Kasumi-1 (cell line): ENCODE results near the gene JAG2.

Experiments
- DNase-seq, 2 experiments: peaks; one replicate each; lab custom pipeline; 2025; lab: John Stamatoyannopoulos, UW

Gene JAG2

DNA sequence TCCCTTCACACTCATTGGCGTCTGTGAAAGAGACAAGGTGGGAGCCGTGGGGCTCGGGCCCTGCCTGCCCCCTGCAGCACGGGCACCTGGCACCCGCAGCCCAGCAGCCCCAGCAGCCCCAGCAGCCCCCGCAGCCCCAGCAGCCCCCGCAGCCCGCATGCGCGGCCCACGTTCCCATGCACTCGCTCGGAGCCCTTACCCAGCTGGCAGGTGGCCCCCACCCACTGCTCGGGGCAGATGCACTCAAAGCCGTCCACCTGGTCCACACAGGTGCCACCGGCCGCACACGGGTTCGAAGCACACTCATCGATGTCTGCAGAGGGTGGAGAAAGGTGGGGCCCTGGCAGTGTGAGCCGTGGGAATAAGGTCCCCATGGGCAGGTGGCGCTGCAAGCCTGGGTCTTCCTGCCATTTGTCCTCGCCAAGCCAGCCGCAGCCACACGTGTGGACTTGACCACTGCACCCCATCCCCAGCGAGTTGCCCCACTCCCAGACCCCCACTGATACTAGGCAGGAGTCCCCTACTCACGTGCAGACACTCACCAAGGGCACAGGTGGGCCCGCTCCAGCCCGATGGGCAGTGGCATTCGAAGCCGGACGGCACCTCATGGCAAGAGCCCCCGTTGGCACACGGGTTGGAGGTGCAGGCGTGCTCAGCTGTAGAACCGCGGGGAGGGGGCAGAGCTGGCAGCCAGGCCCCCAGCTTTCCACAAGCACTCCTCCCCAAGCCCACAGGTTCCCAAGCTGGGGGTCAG is 17.3 kb downstream of the JAG2 start:
- no peak for DNase-seq

DNA sequence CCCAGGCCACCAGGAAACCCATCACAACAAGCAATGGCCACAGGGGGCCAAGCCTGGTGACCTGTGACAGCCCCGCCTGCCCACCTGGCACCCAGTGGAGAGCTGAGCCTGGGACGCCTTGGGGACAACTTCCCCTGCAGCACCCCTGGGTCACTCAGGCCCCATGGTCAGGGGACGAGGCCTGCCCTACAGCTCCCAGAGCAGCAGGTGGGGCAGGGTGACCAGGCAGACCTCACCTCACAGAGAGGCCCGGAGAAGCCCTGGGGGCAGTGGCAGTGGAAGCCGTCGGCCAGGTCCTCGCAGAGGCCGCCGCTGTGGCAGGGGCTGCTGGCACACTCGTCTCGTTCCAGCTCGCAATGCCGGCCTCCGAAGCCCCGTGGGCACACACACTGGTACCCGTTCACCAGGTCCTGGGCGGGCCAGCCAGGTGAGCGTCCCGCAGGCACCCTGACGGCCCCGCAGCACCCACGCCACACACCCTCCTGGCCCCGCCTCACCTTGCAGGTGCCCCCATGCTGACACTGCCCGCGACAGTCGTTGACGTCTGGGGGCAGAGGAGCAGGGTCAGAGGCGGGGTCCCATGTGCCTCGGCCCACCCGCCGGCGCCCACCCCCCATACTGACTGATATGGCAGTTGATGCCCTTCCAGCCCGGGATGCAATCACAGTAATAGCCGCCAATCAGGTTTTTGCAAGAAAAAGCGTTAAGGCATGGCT is 18.1 kb downstream of the JAG2 start:
- no peak for DNase-seq

DNA sequence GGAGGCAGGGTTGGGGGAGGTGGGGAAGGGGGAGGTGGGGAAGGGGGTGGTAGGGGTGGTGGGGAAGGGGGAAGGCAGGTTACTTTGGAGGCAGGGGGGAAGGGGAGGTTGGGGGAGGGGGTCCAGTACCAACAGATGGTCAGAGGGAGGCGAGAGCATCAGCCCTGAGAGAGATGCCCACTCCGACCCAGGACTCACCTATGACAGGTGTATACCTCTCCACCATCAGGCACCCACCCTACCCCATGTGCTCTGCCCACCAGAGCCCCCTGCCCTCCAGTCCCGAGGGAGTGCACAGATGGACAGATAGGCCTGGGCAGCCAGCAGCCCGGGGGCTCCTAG is 18.6 kb downstream of the JAG2 start:
- DNase-seq = no peak

DNA sequence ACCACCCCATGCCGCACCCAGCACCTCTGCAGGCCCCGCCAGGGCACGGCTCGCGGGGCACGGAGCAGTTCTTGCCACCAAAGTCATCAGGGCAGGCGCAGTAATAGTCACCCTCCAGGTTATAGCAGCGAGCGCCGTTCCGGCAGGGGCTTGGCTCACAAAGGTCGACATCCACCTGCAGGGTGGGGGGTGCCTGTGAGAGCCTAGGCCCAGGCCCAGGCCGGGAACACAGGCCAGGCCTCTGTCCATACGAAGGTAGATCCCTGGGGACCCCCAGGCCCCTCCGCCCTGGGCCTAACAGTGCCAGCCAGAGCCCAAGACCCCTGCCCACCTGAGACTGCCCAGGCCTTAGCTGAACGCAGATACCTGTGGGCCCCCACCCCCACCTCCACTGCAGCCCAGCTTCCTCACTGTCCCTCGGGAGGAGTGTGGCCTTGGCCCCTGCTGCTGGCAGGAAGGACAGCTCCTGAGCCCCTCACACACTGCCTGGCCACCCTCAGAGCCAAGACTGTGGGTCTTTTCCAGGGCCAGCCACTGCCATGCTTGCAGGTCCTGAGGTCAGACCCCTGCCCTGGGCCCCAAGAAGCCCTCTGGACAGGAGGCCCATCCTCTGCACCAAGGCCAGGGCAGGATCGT is 19.3 kb downstream of the JAG2 start:
- no peak for DNase-seq

DNA sequence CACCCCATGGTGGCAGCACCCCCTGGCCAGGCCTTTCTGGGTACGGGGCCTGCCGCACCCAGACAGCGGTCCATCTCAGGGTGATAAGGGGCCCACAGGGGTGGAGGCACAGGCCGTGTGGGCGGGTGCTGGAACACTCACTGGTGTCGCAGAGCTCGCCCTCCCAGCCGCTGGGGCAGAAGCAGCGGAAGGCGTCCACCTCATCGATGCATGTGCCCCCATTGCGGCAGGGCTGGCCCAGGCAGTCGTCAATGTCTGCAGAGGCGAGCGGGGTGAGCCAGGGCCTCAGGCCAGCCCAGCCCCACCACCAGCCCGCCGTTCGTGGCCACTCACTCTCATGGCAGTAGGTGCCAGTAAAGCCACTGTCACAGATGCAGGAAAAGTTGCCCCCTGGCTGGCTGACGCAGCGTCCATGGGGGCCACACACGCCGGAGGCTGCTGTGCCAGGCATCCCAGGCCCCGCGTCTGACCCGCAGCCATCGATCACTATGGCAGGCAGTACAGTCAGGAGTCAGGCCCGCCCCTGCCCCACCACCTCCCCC is 19.9 kb downstream of the JAG2 start:
- DNase-seq = no peak

DNA sequence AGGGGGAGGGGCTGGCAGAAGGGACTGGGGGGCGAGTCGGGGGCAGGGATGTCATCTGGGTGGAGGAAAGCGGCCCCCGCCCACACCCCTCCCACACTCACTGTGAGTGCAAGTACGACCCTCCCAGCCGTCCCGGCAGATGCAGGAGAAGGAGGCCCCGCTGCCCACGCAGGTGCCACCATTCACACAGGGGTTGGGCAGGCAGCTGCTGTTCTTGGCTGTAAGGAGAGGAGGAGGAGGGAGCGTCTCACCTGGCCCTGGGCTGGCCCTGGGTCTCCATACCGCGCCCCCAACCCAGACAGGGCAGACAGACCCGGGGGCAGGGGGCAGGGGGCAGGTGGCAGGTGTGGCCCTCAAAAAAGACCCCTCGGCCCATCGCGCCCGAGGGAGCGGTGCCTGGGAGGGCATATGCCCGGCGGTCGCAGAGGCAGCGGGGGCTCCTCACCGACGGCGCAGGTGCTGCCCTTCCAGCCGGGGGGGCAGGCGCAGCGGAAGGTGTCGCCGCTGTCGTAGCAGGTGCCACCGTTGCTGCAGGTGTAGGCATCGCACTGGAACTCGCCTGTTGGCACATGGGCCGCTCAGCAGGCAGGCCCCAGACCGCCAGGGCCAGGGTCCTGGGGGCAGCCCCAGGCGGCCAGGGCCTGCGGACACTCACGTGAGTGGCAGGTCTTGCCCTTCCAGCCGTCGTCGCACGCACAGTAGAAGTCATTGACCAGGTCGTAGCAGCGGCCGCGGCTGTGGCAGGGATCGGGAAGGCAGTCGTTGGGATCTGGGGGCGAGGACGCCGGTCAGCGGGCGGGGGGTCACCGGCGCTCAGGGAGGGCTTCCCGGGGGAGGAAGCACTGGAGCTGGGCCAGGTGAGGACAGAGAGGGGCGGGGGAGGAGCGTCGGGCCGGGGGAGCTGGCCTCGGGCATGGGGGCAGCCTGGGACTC is 20.6 kb downstream of the JAG2 start:
- no peak for DNase-seq

DNA sequence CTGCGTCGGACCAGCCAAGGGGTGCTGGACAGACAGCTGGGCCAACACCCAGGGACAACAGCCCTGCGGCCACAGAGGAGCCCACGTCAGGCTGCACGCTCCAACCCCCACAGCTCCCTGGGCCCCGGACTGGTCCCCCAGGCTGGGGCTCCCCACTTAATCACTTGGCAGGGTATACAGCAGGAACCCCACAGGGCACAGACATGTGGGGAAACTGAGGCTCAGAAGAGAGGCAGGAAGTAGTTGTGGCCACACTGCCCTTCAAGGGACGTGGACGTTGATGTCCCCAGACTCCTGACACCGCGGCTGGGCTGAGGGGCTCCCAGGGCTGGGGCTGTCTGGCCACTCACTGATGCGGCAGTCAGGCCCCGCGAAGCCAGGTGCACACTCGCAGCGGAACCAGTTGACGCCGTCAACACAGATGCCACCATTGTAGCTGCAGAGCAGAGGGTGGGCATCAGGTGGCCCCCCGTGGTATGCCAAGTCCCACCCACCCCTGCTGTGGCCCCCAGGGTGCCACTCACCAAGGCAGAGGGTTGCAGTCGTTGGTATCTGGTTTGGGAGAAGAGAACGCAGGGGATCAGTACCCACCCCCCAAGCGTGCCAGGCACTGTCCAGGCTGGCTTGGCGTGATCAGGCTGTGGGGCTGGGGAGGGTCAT is 21.5 kb downstream of the JAG2 start:
- DNase-seq = no peak

DNA sequence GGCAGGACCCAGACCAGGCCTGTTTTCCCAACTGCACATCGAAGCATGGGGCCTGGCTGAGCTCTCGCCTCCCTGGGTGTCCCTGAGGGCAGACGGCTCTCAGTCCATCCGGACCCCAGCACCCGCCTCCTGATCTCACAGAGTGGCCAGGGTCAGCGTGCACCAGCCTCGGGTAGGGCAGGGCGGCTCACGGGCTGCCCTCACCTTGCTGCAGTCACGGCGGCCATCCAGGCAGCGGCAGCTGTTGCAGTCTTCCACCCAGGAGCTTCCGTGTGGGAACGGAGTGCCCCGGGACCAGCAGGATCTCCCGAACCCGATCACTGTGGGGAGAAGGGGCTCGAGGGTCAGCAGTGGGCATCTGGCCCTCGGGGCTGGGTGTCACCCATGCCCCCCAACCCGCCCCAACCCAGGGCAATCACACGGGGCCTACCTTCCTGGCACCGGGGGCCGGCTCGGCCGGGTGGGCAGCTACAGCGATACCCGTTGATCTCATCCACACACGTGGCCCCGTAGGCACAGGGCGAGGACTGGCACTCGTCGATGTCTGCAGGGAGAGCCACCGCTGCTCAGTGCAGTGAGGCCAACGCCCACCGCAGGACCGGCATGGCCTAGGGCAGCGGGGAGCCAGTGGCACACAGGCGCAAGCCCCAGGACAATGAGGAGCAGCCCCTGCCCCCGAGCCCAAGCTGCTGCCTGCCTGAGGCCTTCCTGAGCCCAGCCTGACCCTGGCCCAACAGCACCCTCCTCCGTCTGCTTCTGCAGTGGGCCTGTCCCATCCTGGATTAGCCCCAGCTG is 22.2 kb downstream of the JAG2 start:
- no peak for DNase-seq

DNA sequence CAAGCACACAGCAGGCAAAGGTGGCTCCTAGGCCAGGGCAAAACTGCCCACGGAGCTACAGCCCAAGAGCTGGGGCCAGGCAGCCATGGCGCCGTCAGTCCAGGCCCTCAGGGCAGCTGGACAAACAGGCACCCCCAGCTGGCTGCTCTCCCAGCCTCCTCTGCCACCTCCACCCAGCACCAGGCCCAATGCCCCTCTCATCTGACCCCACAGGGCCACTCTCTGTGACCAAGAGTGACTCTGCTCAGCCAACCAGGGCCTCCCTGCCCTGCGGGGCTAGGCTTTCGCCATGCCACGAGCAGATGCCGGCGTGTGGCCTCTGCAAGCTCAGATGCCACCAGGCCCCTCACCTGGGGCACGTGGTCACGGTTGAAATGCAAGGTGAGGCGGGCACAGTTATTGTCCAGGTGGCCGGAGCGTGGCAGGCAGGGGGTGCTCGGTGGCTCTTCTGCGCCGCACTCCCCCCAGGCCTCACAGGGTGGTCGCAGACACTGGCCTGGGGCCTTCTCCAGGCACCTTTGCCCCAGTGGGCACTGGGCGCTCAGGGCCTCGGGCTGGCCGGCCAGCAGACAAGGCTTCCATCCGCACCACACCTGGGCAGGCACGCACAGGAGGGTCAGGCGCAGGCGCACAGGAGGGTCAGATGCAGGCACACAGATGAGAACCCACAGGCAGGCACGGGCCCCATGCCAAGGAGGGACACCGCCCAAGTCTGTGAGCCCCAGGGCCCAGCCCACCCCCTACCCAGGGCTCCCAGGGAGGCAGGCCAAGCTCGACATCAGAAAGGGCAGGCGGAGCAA is 23.0 kb downstream of the JAG2 start:
- DNase-seq = no peak

DNA sequence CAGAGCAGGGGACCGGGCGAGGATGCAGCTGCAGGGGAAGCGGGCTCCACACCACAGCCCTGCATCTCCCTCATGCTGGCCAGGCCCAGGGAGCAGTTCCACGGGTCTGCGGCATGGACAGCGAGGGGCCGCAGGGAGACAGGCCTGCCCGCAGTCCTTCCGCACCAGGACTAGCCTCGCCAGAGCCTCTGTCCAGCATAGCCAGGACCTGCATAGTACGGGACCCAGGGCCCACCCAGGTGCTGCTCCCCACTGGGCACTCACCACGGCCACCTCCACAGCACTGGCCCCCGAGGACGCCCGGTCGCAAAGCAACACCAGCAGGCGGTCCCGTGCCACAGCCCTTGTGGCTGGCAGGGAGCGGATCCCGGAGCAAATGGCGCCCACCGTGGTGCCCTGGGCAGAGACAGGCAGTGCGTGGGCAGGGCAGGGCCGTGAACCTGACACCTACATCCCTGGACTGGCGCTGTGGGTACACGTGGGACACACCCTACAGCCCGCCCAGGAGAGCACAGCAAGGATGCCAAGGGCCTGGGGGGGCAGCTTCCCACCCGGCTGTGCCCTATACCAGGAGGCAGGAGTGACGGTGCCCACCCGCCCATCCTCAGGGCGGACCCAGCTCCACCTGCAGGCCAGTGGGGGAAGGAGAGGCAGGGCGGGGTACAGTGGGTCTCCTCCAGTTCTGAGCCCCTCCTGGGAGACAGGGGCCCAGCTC is 23.8 kb downstream of the JAG2 start:
- no peak for DNase-seq

DNA sequence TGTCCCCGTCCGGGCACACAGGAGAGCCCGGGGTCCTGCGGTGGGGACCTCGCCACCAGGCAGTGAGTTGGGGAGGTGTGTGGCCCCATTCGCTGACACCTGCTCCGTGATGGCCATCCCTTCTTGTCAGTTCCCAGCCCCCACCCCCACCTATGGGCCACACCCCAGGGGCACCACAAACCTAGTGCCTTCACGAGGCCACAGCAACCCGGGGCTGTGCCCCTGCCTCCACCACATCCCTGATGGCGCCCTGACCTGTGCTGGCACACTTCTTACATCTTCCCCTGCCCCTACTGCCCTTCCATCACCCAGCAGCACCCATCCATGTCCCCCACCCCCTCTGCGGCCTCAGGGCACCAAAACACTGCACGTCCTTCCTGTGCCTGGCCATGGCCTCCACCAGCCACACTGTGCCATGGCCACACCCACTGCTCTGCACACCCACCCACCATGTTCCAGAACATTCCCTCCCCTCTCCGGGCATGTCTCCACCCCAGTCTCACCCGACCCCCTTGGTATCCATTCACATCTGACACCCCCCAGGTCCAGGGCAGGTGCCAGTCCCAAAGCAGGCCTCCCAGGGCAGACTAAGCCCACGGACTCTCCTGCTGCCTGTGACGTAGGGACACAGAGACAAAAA is 24.4 kb downstream of the JAG2 start:
- no peak for DNase-seq

DNA sequence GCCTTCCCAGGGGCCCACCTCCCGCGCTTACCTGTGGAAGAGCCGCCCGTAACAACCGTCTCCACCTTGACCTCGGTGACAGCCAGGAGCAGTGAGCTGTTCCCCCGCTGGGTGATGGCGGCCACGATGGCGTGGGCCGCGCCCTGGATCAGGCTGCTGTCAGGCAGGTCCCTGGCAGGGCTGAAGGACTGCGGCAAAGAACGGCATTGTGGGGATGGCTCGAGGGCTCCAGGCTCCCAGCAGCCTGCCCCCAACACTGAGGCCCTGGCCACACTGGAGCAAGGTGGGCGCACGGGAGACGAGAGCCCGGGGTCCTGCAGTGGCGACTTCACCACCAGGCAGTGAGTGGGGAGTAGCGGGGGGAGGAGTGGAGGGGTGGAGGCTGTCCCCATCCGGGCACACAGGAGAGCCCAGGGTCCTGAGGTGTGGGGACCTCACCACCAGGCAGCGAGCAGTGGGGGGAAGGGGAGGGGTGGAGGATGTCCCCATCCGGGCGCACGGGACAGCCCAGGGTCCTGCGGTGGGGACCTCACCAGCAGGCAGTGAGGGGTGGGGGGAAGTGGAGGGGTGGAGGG is 25.0 kb downstream of the JAG2 start:
- DNase-seq = no peak

DNA sequence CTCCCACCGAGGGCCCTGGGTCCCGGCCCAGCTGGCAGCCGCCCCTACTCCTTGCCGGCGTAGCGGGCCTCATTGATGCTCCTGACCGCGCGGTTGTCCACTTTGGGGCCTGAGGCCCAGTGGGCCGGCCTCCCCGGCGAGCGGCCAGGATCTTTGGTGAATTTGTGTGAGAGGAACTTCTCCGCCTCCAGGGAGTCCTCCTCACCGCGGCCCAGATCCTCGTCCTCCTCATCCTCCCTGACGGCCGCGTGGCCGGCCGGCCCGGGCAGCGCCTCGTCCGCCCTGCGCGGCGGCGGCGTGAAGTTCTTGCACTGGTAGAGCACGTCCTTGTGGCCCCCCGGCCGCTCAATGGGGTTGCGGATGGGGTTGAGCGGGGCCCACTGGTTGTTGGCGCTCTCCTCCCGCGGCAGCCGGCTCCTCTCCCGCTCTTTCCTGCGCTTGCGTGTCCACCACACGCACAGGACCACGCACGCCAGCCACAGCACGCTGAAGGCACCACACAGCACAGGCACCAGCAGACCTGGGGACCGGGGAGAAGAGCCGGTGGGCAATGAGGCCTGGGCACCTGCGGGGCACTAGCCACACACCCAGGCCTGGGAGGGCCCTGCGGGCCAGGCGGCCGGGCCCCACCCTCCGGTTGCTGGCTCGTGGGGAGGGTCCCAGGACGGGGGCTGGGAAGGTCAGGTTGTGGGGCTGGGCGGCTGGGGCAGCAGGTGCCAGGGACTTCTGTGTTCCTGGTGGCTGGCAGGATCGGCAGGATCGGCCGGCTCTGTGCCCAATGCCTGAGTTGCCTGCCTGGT is 25.7 kb downstream of the JAG2 start:
- DNase-seq = no peak

DNA sequence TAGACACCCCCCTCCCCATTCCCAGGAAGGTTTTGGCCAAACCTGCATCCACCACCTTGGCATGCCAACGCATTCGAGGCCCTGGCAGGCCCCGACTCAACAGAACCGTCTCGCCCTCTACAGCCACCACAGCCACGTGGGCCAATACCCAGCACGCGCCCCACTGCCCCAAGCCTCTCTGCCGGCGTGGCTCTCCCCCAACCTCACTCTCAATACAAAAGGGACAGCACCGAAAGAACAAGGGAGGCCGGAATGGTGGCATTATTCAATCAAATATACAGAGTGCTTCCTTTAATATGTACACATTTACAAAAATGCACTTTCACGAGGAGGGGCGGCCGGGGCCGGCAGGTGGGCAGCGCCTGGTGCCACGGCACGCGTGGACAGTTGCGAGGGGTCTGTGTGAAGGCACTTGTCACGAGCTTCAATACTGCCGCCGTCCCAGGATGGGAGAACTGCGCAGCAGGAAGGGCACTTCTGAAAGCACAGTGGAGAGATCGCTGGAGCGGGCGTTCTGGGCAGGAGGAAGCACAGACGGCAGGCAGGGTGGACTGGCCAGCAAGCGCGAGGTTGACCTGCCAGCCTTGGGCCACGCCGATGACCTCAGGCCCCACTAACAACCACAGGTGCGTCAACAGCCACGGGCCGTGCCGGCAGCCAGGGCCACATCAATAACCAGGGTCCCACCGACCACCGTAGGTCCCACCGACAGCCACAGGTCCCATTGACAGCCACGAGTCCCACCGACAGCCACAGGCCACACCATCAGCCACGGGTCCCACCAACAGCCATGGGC is 26.9 kb downstream of the JAG2 start:
- no peak for DNase-seq

DNA sequence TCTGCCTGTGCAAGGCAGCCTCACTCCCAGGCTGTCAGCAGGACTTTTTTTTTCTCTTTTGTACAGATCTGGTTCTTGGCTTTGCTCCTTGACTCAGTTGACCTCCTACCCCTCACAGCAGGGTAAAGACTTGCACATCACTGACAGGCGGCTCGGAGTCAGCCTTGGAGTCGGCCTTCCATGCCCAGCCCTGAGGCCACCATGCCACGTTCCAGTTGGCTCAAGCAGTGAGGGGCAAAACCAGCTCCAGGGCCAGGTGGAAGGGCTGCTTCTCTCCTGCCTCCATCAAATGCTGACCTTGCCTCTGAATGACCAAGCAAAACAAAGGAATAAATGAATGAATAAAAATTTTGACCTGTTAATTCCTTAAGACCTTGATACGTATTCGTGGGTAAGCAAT is 27.6 kb downstream of the JAG2 start:
- no peak for DNase-seq

DNA sequence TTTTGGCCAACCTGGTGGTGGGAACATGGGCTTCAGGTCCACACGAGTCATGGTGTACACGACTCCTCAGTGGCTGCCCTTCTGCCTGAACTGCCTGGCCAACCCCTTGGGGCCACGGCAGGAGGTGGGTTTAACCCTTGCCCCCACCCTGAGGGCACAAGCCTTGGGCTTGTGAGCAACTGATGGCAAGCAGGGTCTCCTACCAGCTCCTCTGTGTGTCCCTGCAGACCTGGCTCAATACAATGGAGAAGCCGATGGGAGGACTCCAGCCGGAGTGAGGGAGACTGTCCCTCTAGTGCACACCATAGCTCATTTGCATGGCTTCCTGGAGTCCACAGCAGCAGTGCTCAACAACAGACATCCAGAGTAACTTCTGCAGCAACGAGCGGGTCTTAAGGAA is 28.0 kb downstream of the JAG2 start:
- DNase-seq = no peak

DNA sequence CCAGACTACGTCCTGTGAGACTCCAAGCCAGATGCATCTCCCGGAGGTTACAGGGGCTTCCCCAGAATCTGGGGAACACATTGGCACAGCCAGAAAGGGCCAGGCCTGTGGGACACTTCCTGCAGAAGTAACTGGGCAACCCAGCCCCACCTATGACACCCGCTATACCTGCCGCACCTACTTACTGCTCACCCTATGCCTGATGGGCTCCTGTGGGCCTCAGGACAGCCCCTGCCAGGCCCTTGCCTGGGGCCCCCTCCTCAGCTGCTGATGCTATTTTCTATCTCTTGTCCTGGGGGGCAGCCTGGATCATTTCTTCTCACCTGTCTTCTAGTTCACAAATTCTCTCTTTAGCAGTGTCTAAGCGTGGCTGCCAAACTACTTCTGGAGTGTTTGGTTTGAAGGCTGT is 28.7 kb downstream of the JAG2 start:
- DNase-seq = no peak
